GM21423 (cell line): ENCODE measurements around the gene ZNF827.

Experiments
- ATAC-seq: cut with Tn5 transposase; IDR thresholded peaks from one replicate; pipeline ENCODE4 v1.9.1; 2021; ENCODE audit warnings: mild to moderate bottlenecking, moderate library complexity; ENCODE audit not compliant: unreplicated experiment

ZNF827 gene

GRCh38 chr4:145804116-145804515 lies 134.5 kb downstream of the ZNF827 start:
- no peak for ATAC-seq

DNA sequence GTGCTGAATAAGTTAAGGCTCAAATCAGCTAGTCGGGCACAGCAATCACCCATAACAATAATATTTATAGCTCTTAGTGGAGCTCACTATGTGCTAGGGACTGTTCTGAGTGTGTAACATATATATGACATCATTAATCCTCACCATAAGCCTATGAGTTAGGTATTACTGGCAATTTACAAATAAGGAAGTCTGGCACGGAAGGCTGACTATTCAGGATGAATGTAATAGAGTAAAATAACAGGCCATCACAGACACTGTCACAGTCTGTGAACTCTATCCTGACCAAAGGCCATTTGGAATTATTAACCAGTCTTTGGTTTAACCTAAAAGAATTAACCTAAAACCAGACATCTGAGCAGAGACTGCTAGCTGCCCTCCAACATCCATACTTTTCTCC lies 139.4 kb downstream of the ZNF827 start:
- no peak for ATAC-seq

GRCh38 chr4:145797278-145797677 lies 141.3 kb downstream of the ZNF827 start:
- no peak for ATAC-seq

GRCh38 chr4:145796346-145796745 lies 142.3 kb downstream of the ZNF827 start:
- ATAC-seq: no peak

DNA sequence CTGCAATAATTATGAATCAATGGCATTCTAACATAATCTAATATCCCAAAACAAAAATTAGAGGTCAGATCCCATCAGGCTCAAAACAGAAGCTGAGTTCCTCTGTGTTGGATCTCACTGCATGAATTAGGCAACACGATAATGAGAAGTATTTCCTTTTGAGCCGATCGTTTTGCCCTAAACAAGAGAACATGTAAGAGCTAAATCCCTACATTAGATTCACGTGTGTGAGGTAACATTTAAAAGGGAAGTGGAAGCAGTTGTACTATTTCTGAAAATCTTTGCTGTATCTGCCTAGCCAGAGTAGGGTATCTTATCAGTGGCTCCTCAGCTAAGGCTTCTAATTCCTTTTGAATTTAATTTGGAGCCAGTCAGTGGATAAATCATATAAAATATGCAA lies 143.1 kb downstream of the ZNF827 start:
- ATAC-seq: no peak

DNA sequence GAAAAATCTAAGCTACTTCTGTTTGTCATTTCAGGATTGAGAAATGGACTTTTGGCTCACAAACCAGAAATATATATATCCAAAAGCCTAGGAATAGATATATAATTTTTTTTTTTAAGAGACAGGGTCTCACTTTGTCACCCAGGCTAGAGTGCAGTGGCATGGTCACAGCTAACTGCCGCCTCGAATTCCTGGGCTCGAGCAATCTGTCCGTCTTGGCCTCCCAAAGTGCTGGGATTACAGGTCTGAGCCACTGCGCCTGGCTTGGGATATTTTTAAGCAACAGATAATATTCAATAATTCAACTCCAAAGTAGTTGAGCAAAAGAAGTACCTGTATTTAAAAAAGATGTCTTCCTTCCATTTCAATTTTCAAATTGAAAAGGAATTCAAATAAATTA lies 146.2 kb downstream of the ZNF827 start:
- ATAC-seq: no peak

DNA sequence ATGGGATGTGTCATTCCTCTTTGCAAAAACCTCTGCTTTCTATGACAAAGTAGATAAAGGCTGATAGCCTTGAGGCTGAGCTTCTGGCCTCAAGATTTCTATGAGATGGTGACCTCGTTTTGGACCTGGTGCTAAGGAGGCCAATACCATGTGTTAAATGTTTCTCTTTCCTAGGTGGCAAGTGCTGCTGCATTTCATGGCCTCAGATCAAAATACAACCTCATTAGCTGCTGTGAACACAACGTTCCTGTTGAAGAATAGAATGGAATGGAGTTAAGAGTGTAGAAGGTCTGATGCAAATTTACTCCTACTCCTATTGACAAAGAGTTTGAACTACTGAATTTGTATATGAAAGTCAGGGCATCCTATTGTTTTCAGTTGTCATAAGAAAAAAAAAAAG lies 146.6 kb downstream of the ZNF827 start:
- no peak for ATAC-seq

GRCh38 chr4:145788755-145789154 lies 149.9 kb downstream of the ZNF827 start:
- ATAC-seq: no peak

GRCh38 chr4:145786830-145787229 lies 151.8 kb downstream of the ZNF827 start:
- no peak for ATAC-seq

- no peak for ATAC-seq
Measured at GRCh38 chr4:145786261-145786660, 152.4 kb downstream of the ZNF827 start.

DNA sequence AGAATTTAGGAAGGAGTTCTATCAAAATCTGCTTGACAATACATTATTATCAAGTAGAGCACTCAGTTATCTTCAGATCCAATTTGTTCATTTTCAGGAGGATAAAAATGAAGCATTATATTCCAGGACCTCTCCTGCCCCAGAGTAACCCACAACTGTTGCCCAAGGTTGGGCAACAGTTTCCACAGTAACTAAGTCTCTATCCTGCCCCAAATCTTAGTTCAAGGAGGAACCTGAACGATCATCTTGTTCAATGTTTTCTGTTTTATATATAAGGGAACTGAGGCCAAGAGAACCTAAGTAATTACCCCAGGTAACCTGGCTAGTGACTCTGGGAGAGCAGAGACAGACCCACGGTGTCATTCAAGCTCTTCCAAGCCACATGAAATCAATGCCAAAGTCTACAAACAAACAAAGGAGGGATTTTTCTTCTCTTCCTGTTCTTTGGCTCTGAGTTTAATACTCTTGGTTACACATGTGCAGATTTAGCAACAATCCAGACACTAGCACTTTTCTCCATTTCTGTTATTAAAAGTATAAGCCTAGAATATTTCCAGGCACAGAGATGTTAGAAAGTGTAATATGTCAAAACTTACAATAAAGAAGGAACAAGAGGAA lies 153.1 kb downstream of the ZNF827 start:
- ATAC-seq: no peak

- ATAC-seq: no peak
Measured at GRCh38 chr4:145784036-145784435, 154.6 kb downstream of the ZNF827 start.

DNA sequence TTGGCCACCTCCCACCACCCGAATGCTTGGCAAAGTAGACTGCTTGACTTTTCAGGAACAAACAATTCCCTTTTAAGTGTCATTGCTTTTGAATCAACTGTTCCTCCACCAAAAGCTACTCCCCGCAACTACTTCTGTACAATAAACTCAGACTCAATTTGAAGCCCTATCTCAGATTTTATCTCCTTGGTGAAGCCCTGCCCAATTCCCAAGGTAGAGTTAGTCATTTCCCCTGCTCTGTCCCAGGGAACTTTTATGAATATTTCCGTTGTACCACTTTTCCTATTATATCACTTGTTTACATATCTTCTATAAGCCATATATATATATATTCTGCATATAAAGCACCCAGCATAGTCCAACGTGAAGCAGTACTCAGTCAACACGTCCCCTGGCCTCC lies 155.9 kb downstream of the ZNF827 start:
- no peak for ATAC-seq

- no peak for ATAC-seq
Measured at GRCh38 chr4:145781351-145781750, 157.3 kb downstream of the ZNF827 start.

DNA sequence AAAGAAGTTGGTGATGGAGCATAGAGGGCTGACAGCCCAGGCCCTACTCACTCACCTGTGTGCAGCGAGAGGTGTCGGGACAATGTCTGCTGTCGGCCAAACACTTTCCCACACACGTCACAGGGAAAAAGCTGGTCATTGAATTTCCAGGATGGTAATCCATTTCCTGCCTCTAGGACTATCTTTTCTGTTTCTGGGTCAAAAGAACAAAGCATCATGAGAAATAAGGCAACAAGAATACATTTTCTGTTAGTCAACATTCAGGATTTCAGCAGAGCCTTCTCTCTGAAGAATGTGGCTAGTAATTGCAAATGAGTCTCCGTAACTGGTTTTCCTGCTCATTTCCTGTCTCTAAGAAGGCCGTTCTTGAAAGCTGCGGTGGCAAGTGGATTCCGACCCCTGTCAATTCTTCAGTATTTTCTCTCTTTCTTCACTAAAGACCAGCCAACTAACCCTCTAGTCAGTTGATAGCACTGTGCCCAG lies 159.3 kb downstream of the ZNF827 start:
- no peak for ATAC-seq

DNA sequence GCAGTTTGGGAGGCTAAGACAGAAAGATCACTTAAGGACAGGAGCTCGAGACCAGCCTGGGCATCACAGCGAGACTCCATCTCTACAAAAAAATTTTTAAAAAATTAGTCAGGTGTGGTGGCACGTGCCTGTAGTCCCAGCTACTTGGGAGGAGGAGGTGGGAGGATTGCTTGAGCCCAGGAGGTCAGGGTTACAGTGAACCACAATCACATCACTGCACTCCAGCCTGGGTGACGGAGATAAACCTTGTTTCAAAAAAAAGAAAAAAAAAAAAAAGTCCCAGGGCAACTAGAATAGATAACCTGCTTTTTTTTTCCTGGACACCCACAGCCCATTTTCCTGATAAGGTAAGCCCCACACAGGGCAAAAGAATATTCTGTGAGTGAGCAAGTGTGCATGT lies 162.4 kb downstream of the ZNF827 start:
- no peak for ATAC-seq

DNA sequence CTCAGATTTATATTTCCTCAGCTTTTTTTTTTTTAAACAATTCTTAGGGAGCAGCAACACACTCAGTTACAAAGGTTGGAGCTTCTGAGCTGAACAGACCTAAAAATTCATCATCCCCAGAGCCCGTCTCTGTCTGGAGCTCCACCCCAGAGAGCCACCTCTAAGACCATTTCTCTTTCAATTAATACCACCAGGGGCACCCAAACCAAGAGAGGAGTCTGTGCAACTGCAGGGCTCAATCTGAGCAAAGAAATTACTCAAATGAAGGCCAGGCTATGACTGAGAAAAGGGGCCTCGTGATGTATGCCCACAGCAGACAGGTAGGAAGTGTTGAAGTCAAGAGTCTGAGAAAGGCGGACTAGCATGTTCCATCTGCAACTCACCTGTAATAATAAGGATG lies 163.2 kb downstream of the ZNF827 start:
- ATAC-seq: no peak

DNA sequence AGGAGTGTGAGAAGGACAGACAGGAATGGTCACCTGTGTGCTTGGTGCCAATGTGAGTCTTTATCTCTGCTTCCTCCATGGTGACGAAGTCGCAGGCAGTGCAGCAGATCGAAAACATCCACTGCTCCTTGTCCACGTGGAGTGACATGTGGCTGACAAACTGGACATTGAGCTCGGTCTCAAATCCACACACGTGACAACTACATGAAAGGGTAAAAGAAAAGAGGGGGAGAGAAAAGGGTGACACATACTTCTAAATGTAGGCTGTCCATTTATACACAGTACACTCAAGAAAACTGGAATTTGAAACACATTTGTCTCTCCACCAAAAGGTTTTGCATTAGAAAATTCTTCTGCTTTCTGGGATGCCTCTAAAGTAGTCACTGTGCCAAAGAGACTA lies 164.2 kb downstream of the ZNF827 start:
- ATAC-seq: no peak

GRCh38 chr4:145773581-145774234 lies 164.9 kb downstream of the ZNF827 start:
- ATAC-seq: peak; percentile 91

DNA sequence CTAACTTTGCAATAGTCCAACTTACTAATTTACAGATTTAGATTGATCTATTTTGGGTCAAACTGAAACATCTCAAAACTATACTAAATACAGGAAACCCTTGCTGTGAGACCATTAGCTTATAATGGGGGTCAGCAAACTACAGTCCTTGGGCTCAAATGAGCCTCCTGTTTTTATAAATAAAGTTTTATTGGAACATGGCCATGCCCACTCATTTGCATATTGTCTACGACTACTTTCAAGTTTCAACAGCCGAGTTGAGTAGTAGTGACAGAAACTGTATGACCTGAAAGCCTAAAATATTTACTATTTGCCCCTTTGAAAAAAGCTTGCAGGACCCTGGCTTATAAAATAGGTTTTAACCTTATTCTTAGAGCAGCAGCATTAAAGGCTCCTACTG lies 166.3 kb downstream of the ZNF827 start:
- no peak for ATAC-seq

GRCh38 chr4:145770124-145770523 lies 168.5 kb downstream of the ZNF827 start:
- ATAC-seq: no peak

GRCh38 chr4:145769450-145770037 lies 169.1 kb downstream of the ZNF827 start:
- ATAC-seq: no peak
